SU-DHL-6 (cell line): ENCODE data around the gene RAI14.

Source experiments
- H2AFZ ChIP-seq: fragments of 200-600 bp; sonication (generic); 2 replicates; pipeline ENCODE4 v1.6.1; 2014; ENCODE audit warnings: low read depth, mild to moderate bottlenecking, moderate library complexity, mixed read lengths, antibody characterized with exemption, low read length; ENCODE audit not compliant: severe bottlenecking
- H3F3A ChIP-seq: fragments of 200-600 bp; shearing (Covaris generic); 2 replicates; pipeline ENCODE4 v1.6.0; 2016; ENCODE audit warnings: antibody characterized with exemption, mild to moderate bottlenecking; ENCODE audit not compliant: insufficient read depth
- H3K27ac ChIP-seq: fragments of 200-600 bp; sonication (generic); 2 replicates; pipeline ENCODE4 v1.5.1; 2016; ENCODE audit warnings: low read depth, mild to moderate bottlenecking, low read length, moderate library complexity, mixed read lengths
- H3K27me3 ChIP-seq: fragments of 200-600 bp; sonication (generic), shearing (Covaris generic); 2 replicates; pipeline ENCODE4 v1.6.0; 2014; ENCODE audit warnings: mild to moderate bottlenecking, low read length
- H3K36me3 ChIP-seq: fragments of 200-600 bp; sonication (generic); 2 replicates; pipeline ENCODE4 v1.6.1; 2014; ENCODE audit warnings: mild to moderate bottlenecking, low read length, mixed read lengths
- H3K4me2 ChIP-seq: fragments of 300-600, 200-600 bp; shearing (Covaris generic), sonication (generic); 2 replicates; pipeline ENCODE4 v1.6.0; 2014; ENCODE audit warnings: low read length, low read depth, mild to moderate bottlenecking; ENCODE audit not compliant: poor library complexity, severe bottlenecking
- H3K4me3 ChIP-seq: fragments of 200-600 bp; sonication (generic); 2 replicates; pipeline ENCODE4 v1.5.1; 2014; ENCODE audit warnings: antibody characterized with exemption, low read length, mild to moderate bottlenecking, mixed read lengths; ENCODE audit not compliant: insufficient read depth, poor library complexity, severe bottlenecking
- H3K79me2 ChIP-seq: fragments of 200-600 bp; sonication (generic); 2 replicates; pipeline ENCODE4 v1.6.1; 2014; ENCODE audit warnings: mild to moderate bottlenecking, low read length, moderate library complexity; ENCODE audit not compliant: insufficient read depth
- H3K9ac ChIP-seq: fragments of 200-600 bp; sonication (generic); 2 replicates; pipeline ENCODE4 v1.7.0; 2014; ENCODE audit warnings: mild to moderate bottlenecking, low read length
- H3K9me2 ChIP-seq: fragments of 200-600 bp; sonication (generic); replicated peaks from 2 replicates; pipeline ENCODE4 v1.6.1; 2014; ENCODE audit warnings: low read length; ENCODE audit not compliant: insufficient read depth
- H3K9me3 ChIP-seq: fragments of 200-600 bp; sonication (generic); 2 replicates; pipeline ENCODE4 v1.6.1; 2014; ENCODE audit warnings: low read length, mixed read lengths; ENCODE audit not compliant: insufficient read depth
- H4K20me1 ChIP-seq: fragments of 200-600 bp; sonication (generic); 2 replicates; pipeline ENCODE4 v1.6.1; 2014; ENCODE audit warnings: low read depth, mild to moderate bottlenecking, antibody characterized with exemption, low read length, moderate library complexity, mixed read lengths
- CTCF ChIP-seq: fragments of 200-600 bp; sonication (generic); IDR thresholded peaks from one replicate; pipeline ENCODE4 v1.5.1; 2017; ENCODE audit warnings: antibody characterized with exemption, mild to moderate bottlenecking, low read length, moderate library complexity; ENCODE audit not compliant: insufficient read depth, poor library complexity, severe bottlenecking
- EZH2phosphoT487 ChIP-seq: fragments of 200-600 bp; sonication (generic), shearing (Covaris generic); conservative IDR thresholded peaks from 2 replicates; pipeline ENCODE4 v1.6.1; 2018; ENCODE audit warnings: mild to moderate bottlenecking, antibody characterized with exemption, low read length, moderate library complexity, mixed read lengths

RAI14 gene

GRCh38 chr5:34703767-34704713 lies 47.9 kb downstream of the RAI14 start:
- Histone ChIP-seq H3K79me2 (no peaks in the 10 kb centered on the region), H3K9me2 (no peaks in the 10 kb centered on the region), H3K9me3 (no peaks in the 10 kb centered on the region), H3K27me3 (no peaks in the 10 kb centered on the region), H3K27ac (no peak overlapping the region), H3K36me3 (no peaks in the 10 kb centered on the region), H2AFZ (no peak overlapping the region), H3K9ac (no peak overlapping the region), H3K4me3 (no peak overlapping the region), H3F3A (no peaks in the 10 kb centered on the region), H4K20me1 (no peaks in the 10 kb centered on the region), H3K4me2 (no peak overlapping the region)
- TF ChIP-seq CTCF, result no peak
- TF ChIP-seq EZH2phosphoT487, result no peak

GRCh38 chr5:34706084-34706483 lies 50.0 kb downstream of the RAI14 start:
- Histone ChIP-seq H3K27ac (no peak overlapping the region), H3K4me3 (no peak overlapping the region), H3F3A (no peaks in the 10 kb centered on the region), H3K36me3 (no peaks in the 10 kb centered on the region), H2AFZ (no peak overlapping the region), H3K4me2 (no peak overlapping the region), H3K9me3 (no peaks in the 10 kb centered on the region), H3K79me2 (no peaks in the 10 kb centered on the region), H4K20me1 (no peaks in the 10 kb centered on the region), H3K9me2 (no peaks in the 10 kb centered on the region), H3K27me3 (no peaks in the 10 kb centered on the region), H3K9ac (no peak overlapping the region)
- TF ChIP-seq CTCF, result no peak
- TF ChIP-seq EZH2phosphoT487, result no peak

- Histone ChIP-seq H3K9me2 (no peaks in the 10 kb centered on the region), H3K27ac (no peak overlapping the region), H3K27me3 (no peaks in the 10 kb centered on the region), H3K9me3 (no peaks in the 10 kb centered on the region), H3K79me2 (no peaks in the 10 kb centered on the region), H3K4me3 (no peak overlapping the region), H3K36me3 (no peaks in the 10 kb centered on the region), H3K9ac (no peak overlapping the region), H4K20me1 (no peaks in the 10 kb centered on the region), H2AFZ (no peak overlapping the region), H3K4me2 (no peak overlapping the region), H3F3A (no peaks in the 10 kb centered on the region)
- TF ChIP-seq CTCF, result no peak
- no peak for TF ChIP-seq EZH2phosphoT487
Measured at GRCh38 chr5:34707451-34708107, 51.5 kb downstream of the RAI14 start.
